ENCODE measurements around the gene ZNF747. TPM values are rescaled to one million over a fixed set of nuclear protein-coding genes. Genes with fewer than 3 reads are reported as not detected.

Gene ZNF747
- total and polyA plus RNA-seq, 10 of the 15 experiments (the other 5 are each of a cell fraction or from before 2014, with no cell fraction given): 1.0 to 13.0 (median 7.2) TPM

DNA sequence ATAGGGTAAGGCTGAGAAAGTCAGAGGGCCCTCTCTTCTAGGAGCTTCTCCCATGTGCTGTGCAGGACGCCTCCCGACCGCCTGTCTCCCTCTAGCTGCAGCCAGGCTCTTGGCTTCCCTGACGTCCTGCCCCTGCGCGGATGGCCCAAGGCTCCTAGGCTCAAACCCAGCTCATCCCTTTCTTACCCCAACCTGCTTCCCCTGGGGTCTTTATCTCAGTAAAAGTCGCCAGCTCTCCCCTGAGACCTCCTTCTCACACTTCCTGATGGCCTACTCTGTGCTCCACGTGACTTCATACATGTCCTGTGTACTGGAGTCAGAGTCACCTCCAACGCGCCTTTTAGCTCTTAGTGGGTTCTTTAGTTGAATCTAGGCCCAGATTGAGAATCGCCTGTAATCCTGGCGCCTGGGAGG lies 1.1 kb upstream of the ZNF747 start (continued):
- no peak for TF ChIP-seq IRF5 (IDR thresholded peaks at IDR 0.05; ENCODE audit: borderline replicate concordance)
- peak; percentile 90 for TF ChIP-seq SMARCA5 (IDR thresholded peaks at IDR 0.05)
- no peak for TF ChIP-seq RUNX3 (IDR thresholded peaks at IDR 0.05; ENCODE audit: low read length)
- TF ChIP-seq RAD21 (IDR thresholded peaks at IDR 0.05; ENCODE audit: insufficient read depth, low read depth, low read length): peak; percentile 62
- TF ChIP-seq JUND (IDR thresholded peaks at IDR 0.05; ENCODE audit: low read depth, low read length): no peak
- peak; percentile 44; the same call in 1 of the 2 replicates for TF ChIP-seq CREM (IDR thresholded peaks at IDR 0.05; ENCODE audit: low read depth)
- TF ChIP-seq, protein P1, sequence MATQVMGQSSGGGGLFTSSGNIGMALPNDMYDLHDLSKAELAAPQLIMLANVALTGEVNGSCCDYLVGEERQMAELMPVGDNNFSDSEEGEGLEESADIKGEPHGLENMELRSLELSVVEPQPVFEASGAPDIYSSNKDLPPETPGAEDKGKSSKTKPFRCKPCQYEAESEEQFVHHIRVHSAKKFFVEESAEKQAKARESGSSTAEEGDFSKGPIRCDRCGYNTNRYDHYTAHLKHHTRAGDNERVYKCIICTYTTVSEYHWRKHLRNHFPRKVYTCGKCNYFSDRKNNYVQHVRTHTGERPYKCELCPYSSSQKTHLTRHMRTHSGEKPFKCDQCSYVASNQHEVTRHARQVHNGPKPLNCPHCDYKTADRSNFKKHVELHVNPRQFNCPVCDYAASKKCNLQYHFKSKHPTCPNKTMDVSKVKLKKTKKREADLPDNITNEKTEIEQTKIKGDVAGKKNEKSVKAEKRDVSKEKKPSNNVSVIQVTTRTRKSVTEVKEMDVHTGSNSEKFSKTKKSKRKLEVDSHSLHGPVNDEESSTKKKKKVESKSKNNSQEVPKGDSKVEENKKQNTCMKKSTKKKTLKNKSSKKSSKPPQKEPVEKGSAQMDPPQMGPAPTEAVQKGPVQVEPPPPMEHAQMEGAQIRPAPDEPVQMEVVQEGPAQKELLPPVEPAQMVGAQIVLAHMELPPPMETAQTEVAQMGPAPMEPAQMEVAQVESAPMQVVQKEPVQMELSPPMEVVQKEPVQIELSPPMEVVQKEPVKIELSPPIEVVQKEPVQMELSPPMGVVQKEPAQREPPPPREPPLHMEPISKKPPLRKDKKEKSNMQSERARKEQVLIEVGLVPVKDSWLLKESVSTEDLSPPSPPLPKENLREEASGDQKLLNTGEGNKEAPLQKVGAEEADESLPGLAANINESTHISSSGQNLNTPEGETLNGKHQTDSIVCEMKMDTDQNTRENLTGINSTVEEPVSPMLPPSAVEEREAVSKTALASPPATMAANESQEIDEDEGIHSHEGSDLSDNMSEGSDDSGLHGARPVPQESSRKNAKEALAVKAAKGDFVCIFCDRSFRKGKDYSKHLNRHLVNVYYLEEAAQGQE (IDR thresholded peaks at IDR 0.05; ENCODE audit: low read depth, low read length): no peak
- no peak for TF ChIP-seq POU2F2 (IDR thresholded peaks at IDR 0.05; ENCODE audit: borderline replicate concordance, low read depth, low read length)
- TF ChIP-seq LARP7 (IDR thresholded peaks at IDR 0.05): no peak
- TF ChIP-seq MXI1 (IDR thresholded peaks at IDR 0.05; ENCODE audit: low read depth, low read length): peak; percentile 91
- TF ChIP-seq, protein P2, sequence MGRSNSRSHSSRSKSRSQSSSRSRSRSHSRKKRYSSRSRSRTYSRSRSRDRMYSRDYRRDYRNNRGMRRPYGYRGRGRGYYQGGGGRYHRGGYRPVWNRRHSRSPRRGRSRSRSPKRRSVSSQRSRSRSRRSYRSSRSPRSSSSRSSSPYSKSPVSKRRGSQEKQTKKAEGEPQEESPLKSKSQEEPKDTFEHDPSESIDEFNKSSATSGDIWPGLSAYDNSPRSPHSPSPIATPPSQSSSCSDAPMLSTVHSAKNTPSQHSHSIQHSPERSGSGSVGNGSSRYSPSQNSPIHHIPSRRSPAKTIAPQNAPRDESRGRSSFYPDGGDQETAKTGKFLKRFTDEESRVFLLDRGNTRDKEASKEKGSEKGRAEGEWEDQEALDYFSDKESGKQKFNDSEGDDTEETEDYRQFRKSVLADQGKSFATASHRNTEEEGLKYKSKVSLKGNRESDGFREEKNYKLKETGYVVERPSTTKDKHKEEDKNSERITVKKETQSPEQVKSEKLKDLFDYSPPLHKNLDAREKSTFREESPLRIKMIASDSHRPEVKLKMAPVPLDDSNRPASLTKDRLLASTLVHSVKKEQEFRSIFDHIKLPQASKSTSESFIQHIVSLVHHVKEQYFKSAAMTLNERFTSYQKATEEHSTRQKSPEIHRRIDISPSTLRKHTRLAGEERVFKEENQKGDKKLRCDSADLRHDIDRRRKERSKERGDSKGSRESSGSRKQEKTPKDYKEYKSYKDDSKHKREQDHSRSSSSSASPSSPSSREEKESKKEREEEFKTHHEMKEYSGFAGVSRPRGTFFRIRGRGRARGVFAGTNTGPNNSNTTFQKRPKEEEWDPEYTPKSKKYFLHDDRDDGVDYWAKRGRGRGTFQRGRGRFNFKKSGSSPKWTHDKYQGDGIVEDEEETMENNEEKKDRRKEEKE (IDR thresholded peaks at IDR 0.05): no peak
- TF ChIP-seq PML (IDR thresholded peaks at IDR 0.05; ENCODE audit: low read length): no peak
- no peak for TF ChIP-seq SP1 (IDR thresholded peaks at IDR 0.05; ENCODE audit: low read depth, low read length)
- TF ChIP-seq NRF1 (conservative IDR thresholded peaks at IDR 0.05; ENCODE audit: low read depth, low read length): no peak
- no peak for TF ChIP-seq ETV6 (conservative IDR thresholded peaks at IDR 0.05 in 1 of 2, IDR thresholded peaks at IDR 0.05 in 1 of 2; ENCODE audit: borderline replicate concordance in 1 of 2, low read depth in 1 of 2)
- TF ChIP-seq STAT3 (IDR thresholded peaks at IDR 0.05; ENCODE audit: low read depth, low read length): no peak
- TF ChIP-seq TARDBP (IDR thresholded peaks at IDR 0.05; ENCODE audit: borderline replicate concordance): 0 out of 2 replicates have a peak, but pooled peaks have one; percentile 19
- no peak for TF ChIP-seq NFIC (IDR thresholded peaks at IDR 0.05; ENCODE audit: low read depth, low read length)
- no peak for TF ChIP-seq RFX5 (IDR thresholded peaks at IDR 0.05; ENCODE audit: low read depth, low read length)
- no peak for TF ChIP-seq ASH2L (IDR thresholded peaks at IDR 0.05; ENCODE audit: borderline replicate concordance, low read depth)
- TF ChIP-seq SIN3A (IDR thresholded peaks at IDR 0.05; ENCODE audit: low read depth, low read length): peak; percentile 80; the same call in 1 of the 2 replicates
- no peak for TF ChIP-seq PAX5 (IDR thresholded peaks at IDR 0.05; ENCODE audit: borderline replicate concordance, low read depth, low read length)
- TF ChIP-seq KAT2A (conservative IDR thresholded peaks at IDR 0.05; ENCODE audit: control insufficient read depth, low read depth, low read length): no peak
